Raji (cell line): ENCODE data around the gene ENPEP.

Source experiments
- POLR2A ChIP-seq: IDR thresholded peaks from 2 replicates; pipeline ENCODE4 v1.6.1; 2011; ENCODE audit warnings: low read depth, low read length, control low read depth; ENCODE audit not compliant: insufficient read depth

Gene ENPEP, protein sequence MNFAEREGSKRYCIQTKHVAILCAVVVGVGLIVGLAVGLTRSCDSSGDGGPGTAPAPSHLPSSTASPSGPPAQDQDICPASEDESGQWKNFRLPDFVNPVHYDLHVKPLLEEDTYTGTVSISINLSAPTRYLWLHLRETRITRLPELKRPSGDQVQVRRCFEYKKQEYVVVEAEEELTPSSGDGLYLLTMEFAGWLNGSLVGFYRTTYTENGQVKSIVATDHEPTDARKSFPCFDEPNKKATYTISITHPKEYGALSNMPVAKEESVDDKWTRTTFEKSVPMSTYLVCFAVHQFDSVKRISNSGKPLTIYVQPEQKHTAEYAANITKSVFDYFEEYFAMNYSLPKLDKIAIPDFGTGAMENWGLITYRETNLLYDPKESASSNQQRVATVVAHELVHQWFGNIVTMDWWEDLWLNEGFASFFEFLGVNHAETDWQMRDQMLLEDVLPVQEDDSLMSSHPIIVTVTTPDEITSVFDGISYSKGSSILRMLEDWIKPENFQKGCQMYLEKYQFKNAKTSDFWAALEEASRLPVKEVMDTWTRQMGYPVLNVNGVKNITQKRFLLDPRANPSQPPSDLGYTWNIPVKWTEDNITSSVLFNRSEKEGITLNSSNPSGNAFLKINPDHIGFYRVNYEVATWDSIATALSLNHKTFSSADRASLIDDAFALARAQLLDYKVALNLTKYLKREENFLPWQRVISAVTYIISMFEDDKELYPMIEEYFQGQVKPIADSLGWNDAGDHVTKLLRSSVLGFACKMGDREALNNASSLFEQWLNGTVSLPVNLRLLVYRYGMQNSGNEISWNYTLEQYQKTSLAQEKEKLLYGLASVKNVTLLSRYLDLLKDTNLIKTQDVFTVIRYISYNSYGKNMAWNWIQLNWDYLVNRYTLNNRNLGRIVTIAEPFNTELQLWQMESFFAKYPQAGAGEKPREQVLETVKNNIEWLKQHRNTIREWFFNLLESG

DNA sequence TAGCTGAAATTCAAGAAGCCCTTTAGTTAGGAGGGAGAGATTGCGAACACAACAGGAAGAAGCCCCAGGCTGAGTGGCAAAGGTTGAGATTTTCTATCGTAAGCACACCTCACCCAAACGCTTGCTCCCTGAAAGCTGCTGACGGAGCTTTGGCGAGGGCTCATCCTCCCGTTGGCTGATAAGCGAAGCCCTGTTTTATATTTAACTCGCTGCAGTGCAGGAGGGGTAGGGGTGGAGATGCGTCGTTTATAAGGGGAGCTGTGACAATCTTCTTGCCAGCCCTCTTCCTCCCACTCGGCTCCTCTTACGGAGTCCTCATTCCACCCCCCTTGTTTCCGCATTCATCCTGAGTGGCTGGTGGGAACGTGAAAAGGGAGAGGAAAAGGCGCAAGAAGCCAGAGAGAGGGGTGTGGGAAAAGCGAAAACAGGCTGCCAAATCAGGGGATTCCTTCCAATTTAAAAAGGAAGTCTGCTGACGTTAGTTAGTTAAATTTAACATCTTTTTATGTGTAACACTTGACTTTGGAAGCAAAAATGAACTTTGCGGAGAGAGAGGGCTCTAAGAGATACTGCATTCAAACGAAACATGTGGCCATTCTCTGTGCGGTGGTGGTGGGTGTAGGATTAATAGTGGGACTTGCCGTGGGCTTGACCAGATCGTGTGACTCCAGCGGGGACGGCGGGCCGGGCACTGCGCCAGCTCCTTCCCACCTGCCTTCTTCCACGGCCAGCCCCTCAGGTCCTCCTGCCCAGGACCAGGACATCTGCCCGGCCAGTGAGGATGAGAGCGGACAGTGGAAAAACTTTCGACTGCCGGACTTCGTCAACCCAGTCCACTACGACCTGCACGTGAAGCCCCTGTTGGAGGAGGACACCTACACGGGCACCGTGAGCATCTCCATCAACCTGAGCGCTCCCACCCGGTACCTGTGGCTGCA, at the start of gene ENPEP:
ENPEP (plus strand) TSS at position 275 of the 938 bp plus-strand sequence; CDS start at position 535, 260 bp downstream.
- no peak for TF ChIP-seq POLR2A

DNA sequence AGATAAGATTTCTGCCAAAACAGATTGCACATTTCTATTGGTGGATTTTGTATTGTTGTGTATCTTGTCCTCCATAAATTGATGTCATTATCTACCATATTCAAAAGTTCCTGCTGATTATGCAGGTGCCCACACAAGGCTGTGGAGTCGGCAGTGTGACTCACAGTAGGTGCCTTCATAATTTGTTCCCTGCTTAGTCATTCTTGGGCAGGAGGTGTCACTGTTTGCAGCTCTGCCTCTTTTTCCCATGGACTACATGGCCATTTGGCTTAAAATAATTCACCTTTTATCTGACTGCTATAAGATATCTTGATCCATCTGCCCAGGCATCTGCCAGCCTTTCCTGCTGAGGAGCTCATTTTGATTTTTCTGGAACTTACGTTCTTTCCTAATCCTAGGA, 33.6 kb upstream of the ENPEP start:
- no peak for TF ChIP-seq POLR2A

DNA sequence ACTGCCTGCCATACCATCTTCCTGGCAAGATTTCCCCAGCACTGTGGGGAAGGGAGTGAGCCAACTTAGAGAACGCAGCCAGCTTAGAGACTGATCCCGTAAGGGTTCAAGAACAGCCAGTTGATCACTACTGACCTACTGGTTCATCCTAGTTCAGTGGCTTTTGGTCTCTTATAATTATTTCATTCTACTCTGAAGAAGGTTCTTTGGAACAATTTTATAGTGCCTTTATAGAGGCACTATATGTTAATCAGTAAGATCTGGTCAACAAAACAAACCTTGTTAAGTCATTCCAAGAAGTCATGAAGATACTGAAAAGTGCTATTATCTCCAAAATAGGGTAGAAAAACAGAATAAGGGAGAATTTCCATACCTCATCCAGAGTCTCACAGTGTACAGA, 33.2 kb upstream of the ENPEP start:
- no peak for TF ChIP-seq POLR2A

DNA sequence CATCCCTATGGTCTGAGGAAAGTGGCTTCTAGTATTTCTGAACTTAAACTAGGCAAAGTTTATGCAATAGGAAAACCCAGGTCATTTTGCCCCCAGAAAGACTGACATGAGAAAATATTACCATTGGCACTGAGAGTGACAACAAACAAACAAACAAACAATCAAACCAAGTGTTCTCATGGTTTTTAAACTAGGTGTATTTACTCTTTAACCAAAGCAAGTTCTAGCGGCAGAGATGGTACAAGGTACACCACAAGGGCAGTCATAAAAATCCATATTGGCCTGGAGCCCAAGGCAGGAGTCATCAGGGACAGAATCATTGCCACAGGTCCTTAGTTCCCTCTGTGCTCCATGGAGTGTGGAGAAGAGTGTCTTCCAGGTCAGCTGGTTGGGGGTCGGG, 26.0 kb upstream of the ENPEP start:
- no peak for TF ChIP-seq POLR2A

DNA sequence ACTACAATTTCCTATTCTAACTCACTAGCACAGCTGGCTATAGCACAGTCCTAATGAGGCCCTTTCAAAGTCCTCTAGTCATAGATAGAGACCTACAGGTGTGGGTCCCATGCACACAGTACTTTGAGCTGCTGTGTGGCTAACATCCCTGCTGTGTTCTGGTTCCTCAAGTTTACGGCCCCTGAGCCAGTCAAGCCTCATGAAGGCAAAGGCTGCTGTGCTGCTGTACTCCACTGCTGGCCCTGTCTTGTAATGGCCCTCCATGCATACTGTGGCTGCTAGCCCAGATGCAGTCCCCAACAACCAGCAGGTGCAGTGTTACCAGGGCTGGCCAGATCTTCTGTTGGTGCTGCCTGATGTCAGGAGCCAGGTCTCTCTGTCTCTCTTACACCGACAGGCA, 23.4 kb upstream of the ENPEP start:
- no peak for TF ChIP-seq POLR2A

DNA sequence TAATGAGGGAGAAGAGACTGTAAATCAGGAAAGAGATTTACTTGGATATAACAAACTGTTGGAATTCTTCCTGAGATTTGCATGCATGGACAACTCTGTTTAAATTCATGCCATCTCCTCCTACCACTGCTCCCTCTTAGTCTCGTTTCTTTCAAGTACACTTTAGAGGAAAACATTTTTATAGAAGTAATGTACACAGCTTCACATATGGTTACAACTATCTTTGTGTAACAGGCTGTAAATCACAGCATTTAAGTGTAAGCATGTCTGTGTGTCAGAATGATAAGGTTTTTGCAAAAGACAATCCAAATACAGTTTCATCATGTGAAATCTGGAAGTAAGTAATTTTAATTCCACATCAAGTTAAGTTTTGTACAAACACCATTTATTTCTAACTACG, 21.5 kb upstream of the ENPEP start:
- TF ChIP-seq POLR2A: no peak

DNA sequence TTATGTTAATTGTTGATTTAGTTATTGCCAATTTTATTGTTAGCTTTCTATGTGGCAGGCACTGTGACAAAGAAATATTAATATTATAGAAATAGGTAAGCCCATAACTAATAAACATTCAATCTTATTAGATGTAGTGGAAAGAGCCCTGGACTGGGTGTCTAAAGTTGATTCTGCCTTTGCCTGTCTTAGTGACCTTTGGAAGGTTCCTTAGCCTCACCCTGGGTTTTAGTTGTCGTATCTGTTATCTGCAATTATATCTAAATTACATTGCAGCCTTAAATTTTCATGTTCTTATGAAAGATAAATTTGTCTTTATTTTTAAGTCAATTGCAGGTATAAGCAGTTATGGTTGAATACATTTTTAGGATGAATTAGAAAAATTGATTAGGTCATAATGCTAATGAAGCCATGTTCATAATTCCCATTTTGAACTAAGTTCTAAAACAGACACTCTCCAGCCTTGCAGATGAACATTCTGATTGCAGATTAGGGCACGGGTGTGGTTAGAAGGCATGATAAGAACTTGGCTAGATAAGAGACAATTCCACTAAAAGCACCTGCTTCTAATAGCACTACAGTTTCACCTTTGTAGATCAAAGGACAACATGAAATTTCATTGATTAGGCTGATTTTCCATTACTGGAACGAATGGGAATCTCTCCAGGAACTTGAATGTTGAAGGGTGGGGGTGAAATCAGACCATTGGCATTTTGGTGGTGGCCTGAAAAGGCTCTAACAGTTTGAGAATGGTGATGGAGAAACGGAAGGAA, 17.3 kb upstream of the ENPEP start:
- TF ChIP-seq POLR2A: no peak

DNA sequence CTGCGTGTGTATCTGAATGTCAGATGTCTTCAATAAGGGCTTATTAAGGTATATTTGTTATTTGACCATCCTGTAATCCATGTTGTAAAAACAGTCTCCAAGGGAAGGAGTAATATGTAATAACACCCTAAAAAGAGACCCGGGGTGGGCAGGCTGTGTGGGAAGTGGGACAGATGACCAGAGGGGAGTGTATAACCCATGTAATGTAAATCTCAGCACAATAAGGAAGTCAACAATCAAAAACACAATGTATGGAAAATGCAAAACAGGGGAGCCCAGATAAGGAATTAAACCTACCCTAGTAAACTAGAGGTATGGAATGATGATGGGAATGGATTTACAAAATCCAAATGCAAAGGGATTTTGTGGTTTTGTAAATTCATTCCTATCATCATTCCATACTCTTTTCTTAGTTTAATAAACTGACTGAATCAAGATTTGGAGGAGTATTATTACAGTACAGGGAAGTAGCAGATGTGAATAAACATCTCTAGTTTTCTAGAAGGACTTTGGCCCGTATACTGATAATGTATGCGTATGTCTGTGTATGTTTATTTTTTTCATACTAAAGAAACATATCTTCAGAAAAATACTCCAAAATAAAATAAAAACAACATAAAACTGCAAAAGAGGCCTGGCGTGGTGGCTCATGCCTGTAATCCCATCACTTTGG, 15.7 kb upstream of the ENPEP start:
- TF ChIP-seq POLR2A: no peak

DNA sequence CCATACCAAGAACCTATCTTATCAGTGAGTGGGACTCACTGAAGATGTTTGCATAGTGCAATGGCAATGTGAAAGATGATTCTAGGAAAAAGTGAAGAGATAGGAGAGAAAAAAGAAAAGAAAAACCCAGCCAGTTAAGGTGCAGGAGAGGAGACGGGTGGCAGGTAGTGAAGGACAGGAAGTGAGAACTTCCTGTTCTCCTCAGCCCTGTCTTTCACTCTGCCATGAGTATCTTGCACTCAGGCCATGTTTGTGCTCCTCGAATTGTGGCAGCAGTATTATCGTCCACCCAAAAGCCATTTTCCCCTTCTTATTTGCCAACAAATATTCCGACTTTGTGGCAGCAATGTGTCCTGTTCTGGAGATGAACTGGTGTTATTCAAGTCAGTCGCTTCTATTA, 8.6 kb upstream of the ENPEP start:
- no peak for TF ChIP-seq POLR2A

DNA sequence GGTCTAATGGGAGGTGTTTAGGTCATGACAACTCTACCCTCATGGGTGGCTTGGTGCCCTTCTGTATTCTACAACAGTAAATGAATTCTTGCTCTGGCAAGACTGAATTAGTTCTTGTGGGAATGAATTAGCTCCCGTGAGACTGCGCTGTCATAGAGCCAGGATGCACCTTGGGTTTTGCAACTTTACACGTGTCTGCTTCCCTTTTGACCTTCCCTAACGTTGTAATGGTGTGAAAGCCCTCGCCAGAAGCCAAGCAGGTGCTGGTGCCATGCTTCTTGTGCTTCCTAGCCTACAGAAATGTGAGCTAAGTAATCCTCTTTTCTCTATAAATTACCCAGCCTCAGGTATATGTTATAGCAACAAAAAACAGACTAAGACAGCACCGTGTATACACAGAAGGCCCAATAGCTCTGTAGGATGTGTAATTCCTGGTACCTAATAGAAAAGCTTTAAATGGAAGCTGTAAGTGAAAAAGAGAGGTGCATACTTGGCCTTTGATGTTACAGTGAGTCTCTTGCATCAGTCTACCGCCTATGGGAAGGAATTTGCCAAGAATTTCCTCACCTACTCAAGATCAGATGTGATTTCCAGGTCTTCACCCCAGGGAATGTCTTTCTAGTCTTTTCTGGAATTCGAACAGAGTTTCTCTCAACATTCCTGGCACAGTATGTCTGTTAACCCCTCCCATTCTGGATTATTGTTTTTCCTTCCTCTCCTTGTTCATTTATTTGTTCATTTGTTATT, 3.2 kb upstream of the ENPEP start:
- no peak for TF ChIP-seq POLR2A

DNA sequence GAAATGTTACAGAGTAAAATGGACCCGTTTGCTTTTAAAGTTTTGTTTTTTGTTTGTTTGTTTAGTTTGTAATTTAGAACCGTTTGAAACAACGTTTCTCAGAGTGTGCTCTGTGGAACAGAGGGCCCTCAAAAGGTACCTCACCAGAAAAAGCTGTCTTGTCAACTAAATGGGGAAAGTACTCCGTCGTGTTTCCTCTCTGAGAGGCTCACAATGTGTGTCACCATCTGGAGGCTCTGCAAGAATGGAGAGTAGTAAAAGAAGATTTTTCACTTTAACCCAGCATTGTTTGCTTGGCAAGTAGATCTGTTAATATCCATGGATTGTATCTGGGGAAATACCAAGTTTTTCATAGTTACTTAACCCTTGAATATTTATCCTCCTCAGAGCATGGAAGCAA, 1.5 kb upstream of the ENPEP start:
- no peak for TF ChIP-seq POLR2A

DNA sequence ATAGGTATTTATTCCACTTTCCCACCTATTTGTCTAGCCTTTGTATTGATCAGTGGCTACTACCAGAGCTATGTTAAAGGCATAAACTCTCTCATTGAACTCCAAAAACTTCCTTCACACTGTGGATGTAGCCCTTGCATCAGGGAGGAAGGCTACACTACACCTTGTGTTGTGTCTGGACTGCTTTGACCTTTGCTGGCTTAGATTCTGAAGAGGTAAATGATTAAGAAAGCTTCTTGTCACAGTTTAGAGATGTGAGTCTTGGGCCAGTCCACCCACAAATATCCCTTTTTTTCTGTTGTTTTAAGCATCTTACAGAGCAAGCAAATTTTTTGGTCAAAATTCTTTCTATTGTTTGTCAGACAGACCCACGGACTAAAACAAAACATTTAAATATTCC, 1.9 kb downstream of the ENPEP start:
- no peak for TF ChIP-seq POLR2A

DNA sequence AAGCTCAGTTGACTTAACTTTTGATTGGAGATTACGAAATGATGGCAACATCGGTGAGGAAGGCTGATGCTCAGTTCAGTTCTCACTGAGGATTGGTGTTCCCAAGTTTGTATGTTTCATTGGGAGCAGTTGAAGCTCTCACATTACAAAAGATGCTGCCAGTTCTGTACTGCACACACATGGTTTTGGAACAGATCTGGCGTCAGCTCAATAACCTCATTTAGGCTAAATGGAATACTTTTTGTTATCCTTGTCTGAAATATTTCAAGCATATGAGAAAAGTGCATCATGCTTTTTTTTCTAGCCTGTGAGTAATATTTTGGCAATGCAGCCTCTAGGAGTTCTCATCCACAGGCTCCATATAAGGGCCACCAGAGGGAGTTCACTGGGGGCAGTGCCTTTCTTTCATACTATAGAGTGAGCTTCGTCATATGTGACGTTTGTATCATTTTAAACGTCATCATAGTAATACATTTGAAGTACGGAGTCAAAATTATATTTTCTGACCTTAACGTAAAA, 4.1 kb downstream of the ENPEP start:
- no peak for TF ChIP-seq POLR2A
